ENCODE data around the gene NBPF12. TPM values are rescaled to one million over a fixed set of nuclear protein-coding genes. Genes with fewer than 3 reads are reported as not detected.
"Not testable (repeated sequence)": the region's sequence is repeated elsewhere in the genome, so short reads cannot be mapped to it uniquely, and the experiment has no call there.

Gene NBPF12
- total RNA-seq, 1 experiment from 2014 or later, result 12.4 TPM

- POLR2A ChIA-PET (ENCODE audit: low non-redundant PET); H3K27ac ChIP-seq (ENCODE audit: low read depth, low read length, poor library complexity, severe bottlenecking); intact Hi-C loops (cut with micrococcal nuclease; ENCODE audit: unreplicated experiment); BruUV-seq (replicated peaks); CTCF ChIA-PET; DNase-seq (ENCODE audit: low spot score); H3K4me3 ChIP-seq (ENCODE audit: low read depth, low read length, poor library complexity, severe bottlenecking); H3K36me3 ChIP-seq (ENCODE audit: insufficient read depth, low read length, poor library complexity, severe bottlenecking); H3K4me1 ChIP-seq (ENCODE audit: insufficient read depth, low read length, poor library complexity, severe bottlenecking); H3K9me3 ChIP-seq (ENCODE audit: low read depth, low read length, poor library complexity, severe bottlenecking); H3K27me3 ChIP-seq (replicated peaks; ENCODE audit: insufficient read depth, low read depth, low read length, poor library complexity): not testable (repeated sequence)
- peak; percentile 29 for TF ChIP-seq CTCF (conservative IDR thresholded peaks at IDR 0.05; ENCODE audit: low read depth, low read length)
Measured at GRCh38 chr1:146972681-146973080, 34.6 kb downstream of the NBPF12 start.

- H3K9me3 ChIP-seq (ENCODE audit: low read depth, low read length, poor library complexity, severe bottlenecking); BruUV-seq (replicated peaks); CTCF ChIA-PET; H3K4me1 ChIP-seq (ENCODE audit: insufficient read depth, low read length, poor library complexity, severe bottlenecking); H3K4me3 ChIP-seq (ENCODE audit: low read depth, low read length, poor library complexity, severe bottlenecking); DNase-seq (ENCODE audit: low spot score); intact Hi-C loops (cut with micrococcal nuclease; ENCODE audit: unreplicated experiment); H3K27me3 ChIP-seq (replicated peaks; ENCODE audit: insufficient read depth, low read depth, low read length, poor library complexity); H3K27ac ChIP-seq (ENCODE audit: low read depth, low read length, poor library complexity, severe bottlenecking); H3K36me3 ChIP-seq (ENCODE audit: insufficient read depth, low read length, poor library complexity, severe bottlenecking); POLR2A ChIA-PET (ENCODE audit: low non-redundant PET): not testable (repeated sequence)
Measured at GRCh38 chr1:146985855-146986254, 47.7 kb downstream of the NBPF12 start.

- DNase-seq (ENCODE audit: low spot score); intact Hi-C loops (cut with micrococcal nuclease; ENCODE audit: unreplicated experiment); H3K27ac ChIP-seq (ENCODE audit: low read depth, low read length, poor library complexity, severe bottlenecking); H3K27me3 ChIP-seq (replicated peaks; ENCODE audit: insufficient read depth, low read depth, low read length, poor library complexity); H3K4me1 ChIP-seq (ENCODE audit: insufficient read depth, low read length, poor library complexity, severe bottlenecking); H3K4me3 ChIP-seq (ENCODE audit: low read depth, low read length, poor library complexity, severe bottlenecking); POLR2A ChIA-PET (ENCODE audit: low non-redundant PET); CTCF ChIA-PET; BruUV-seq (replicated peaks); H3K36me3 ChIP-seq (ENCODE audit: insufficient read depth, low read length, poor library complexity, severe bottlenecking); H3K9me3 ChIP-seq (ENCODE audit: low read depth, low read length, poor library complexity, severe bottlenecking): not testable (repeated sequence)
Measured at GRCh38 chr1:146986450-146986849, 48.3 kb downstream of the NBPF12 start.

- H3K27me3 ChIP-seq (replicated peaks; ENCODE audit: insufficient read depth, low read depth, low read length, poor library complexity); intact Hi-C loops (cut with micrococcal nuclease; ENCODE audit: unreplicated experiment); BruUV-seq (replicated peaks); H3K4me3 ChIP-seq (ENCODE audit: low read depth, low read length, poor library complexity, severe bottlenecking); H3K4me1 ChIP-seq (ENCODE audit: insufficient read depth, low read length, poor library complexity, severe bottlenecking); H3K36me3 ChIP-seq (ENCODE audit: insufficient read depth, low read length, poor library complexity, severe bottlenecking); H3K9me3 ChIP-seq (ENCODE audit: low read depth, low read length, poor library complexity, severe bottlenecking); DNase-seq (ENCODE audit: low spot score); H3K27ac ChIP-seq (ENCODE audit: low read depth, low read length, poor library complexity, severe bottlenecking); CTCF ChIA-PET; POLR2A ChIA-PET (ENCODE audit: low non-redundant PET): not testable (repeated sequence)
Measured at GRCh38 chr1:146987502-146987901, 49.4 kb downstream of the NBPF12 start.

- H3K27me3 ChIP-seq (replicated peaks; ENCODE audit: insufficient read depth, low read depth, low read length, poor library complexity); CTCF ChIA-PET; H3K4me1 ChIP-seq (ENCODE audit: insufficient read depth, low read length, poor library complexity, severe bottlenecking); H3K27ac ChIP-seq (ENCODE audit: low read depth, low read length, poor library complexity, severe bottlenecking); H3K36me3 ChIP-seq (ENCODE audit: insufficient read depth, low read length, poor library complexity, severe bottlenecking); BruUV-seq (replicated peaks); H3K9me3 ChIP-seq (ENCODE audit: low read depth, low read length, poor library complexity, severe bottlenecking); intact Hi-C loops (cut with micrococcal nuclease; ENCODE audit: unreplicated experiment); DNase-seq (ENCODE audit: low spot score); H3K4me3 ChIP-seq (ENCODE audit: low read depth, low read length, poor library complexity, severe bottlenecking); POLR2A ChIA-PET (ENCODE audit: low non-redundant PET): not testable (repeated sequence)
Measured at GRCh38 chr1:146989455-146989854, 51.3 kb downstream of the NBPF12 start.

- CTCF ChIA-PET; H3K9me3 ChIP-seq (ENCODE audit: low read depth, low read length, poor library complexity, severe bottlenecking); intact Hi-C loops (cut with micrococcal nuclease; ENCODE audit: unreplicated experiment); H3K4me1 ChIP-seq (ENCODE audit: insufficient read depth, low read length, poor library complexity, severe bottlenecking); POLR2A ChIA-PET (ENCODE audit: low non-redundant PET); H3K27ac ChIP-seq (ENCODE audit: low read depth, low read length, poor library complexity, severe bottlenecking); H3K36me3 ChIP-seq (ENCODE audit: insufficient read depth, low read length, poor library complexity, severe bottlenecking); H3K27me3 ChIP-seq (replicated peaks; ENCODE audit: insufficient read depth, low read depth, low read length, poor library complexity); DNase-seq (ENCODE audit: low spot score); BruUV-seq (replicated peaks); H3K4me3 ChIP-seq (ENCODE audit: low read depth, low read length, poor library complexity, severe bottlenecking): not testable (repeated sequence)
Measured at GRCh38 chr1:147008495-147008894, 70.4 kb downstream of the NBPF12 start.

GRCh38 chr1:147026975-147027374 is 88.9 kb downstream of the NBPF12 start:
- H3K27ac ChIP-seq (ENCODE audit: low read depth, low read length, poor library complexity, severe bottlenecking); DNase-seq (ENCODE audit: low spot score); intact Hi-C loops (cut with micrococcal nuclease; ENCODE audit: unreplicated experiment); H3K36me3 ChIP-seq (ENCODE audit: insufficient read depth, low read length, poor library complexity, severe bottlenecking); CTCF ChIA-PET; BruUV-seq (replicated peaks); H3K4me1 ChIP-seq (ENCODE audit: insufficient read depth, low read length, poor library complexity, severe bottlenecking); H3K27me3 ChIP-seq (replicated peaks; ENCODE audit: insufficient read depth, low read depth, low read length, poor library complexity); POLR2A ChIA-PET (ENCODE audit: low non-redundant PET); H3K4me3 ChIP-seq (ENCODE audit: low read depth, low read length, poor library complexity, severe bottlenecking); H3K9me3 ChIP-seq (ENCODE audit: low read depth, low read length, poor library complexity, severe bottlenecking): not testable (repeated sequence)

All from A673 (cell line).